Astrocyte (in vitro differentiated cells and primary cell): ENCODE data around the gene TULP3. TPM values are rescaled to one million over a fixed set of nuclear protein-coding genes. Genes with fewer than 3 reads are reported as not detected.

ENCODE experiments used
- DNase-seq: peaks from one replicate; pipeline ENCODE4 v3.0.0-alpha.2; 2010; ENCODE audit warnings: low read depth
- FAIRE-seq: peaks from 2 replicates; lab custom pipeline; 2011; peaks lifted over from hg19 to GRCh38; lab: Jason Lieb, UNC
- H2AFZ ChIP-seq: 2 replicates; pipeline ENCODE4 v1.6.0; 2012; ENCODE audit warnings: low read depth, low read length, inconsistent platforms
- H3K27ac ChIP-seq: 2 replicates; pipeline ENCODE4 v1.5.1; 2011; ENCODE audit warnings: low read depth, low read length, inconsistent platforms
- H3K27me3 ChIP-seq: 2 replicates; pipeline ENCODE4 v1.6.0; 2011; ENCODE audit warnings: low read length, inconsistent platforms; ENCODE audit not compliant: insufficient read depth
- H3K36me3 ChIP-seq: 2 replicates; pipeline ENCODE4 v1.5.1; 2011; ENCODE audit warnings: low read length, inconsistent platforms; ENCODE audit not compliant: insufficient read depth
- H3K4me1 ChIP-seq: 2 replicates; pipeline ENCODE4 v1.5.1; 2011; ENCODE audit warnings: low read length, inconsistent platforms; ENCODE audit not compliant: insufficient read depth
- H3K4me2 ChIP-seq: 2 replicates; pipeline ENCODE4 v1.6.0; 2012; ENCODE audit warnings: low read length, inconsistent platforms
- H3K4me3 ChIP-seq: 2 replicates; pipeline ENCODE4 v1.5.1; 2011; ENCODE audit warnings: low read depth, mild to moderate bottlenecking, low read length, inconsistent platforms; ENCODE audit not compliant: insufficient read depth
- H3K79me2 ChIP-seq: 2 replicates; pipeline ENCODE4 v1.6.0; 2012; ENCODE audit warnings: mild to moderate bottlenecking, low read length, inconsistent platforms; ENCODE audit not compliant: insufficient read depth
- H3K9ac ChIP-seq: 2 replicates; pipeline ENCODE4 v1.6.0; 2012; ENCODE audit warnings: mild to moderate bottlenecking, low read length, inconsistent platforms
- H3K9me3 ChIP-seq: 2 replicates; pipeline ENCODE4 v1.5.1; 2012; ENCODE audit warnings: low read depth, mild to moderate bottlenecking, low read length, inconsistent platforms; ENCODE audit not compliant: insufficient read depth
- H4K20me1 ChIP-seq: 2 replicates; pipeline ENCODE4 v1.6.0; 2012; ENCODE audit warnings: low read length, inconsistent platforms; ENCODE audit not compliant: insufficient read depth
- H3K27ac Mint-ChIP-seq: one replicate; pipeline ENCODE4 v1.8.0; 2021; ENCODE audit warnings: mild to moderate bottlenecking, mixed read lengths; ENCODE audit not compliant: unreplicated experiment
- H3K27me3 Mint-ChIP-seq: one replicate; pipeline ENCODE4 v1.8.0; 2021; ENCODE audit warnings: low read depth, mixed read lengths; ENCODE audit not compliant: unreplicated experiment
- H3K36me3 Mint-ChIP-seq: one replicate; pipeline ENCODE4 v1.8.0; 2021; ENCODE audit warnings: low read depth, mixed read lengths; ENCODE audit not compliant: unreplicated experiment
- H3K4me1 Mint-ChIP-seq: one replicate; pipeline ENCODE4 v1.8.0; 2021; ENCODE audit warnings: low read depth, mixed read lengths; ENCODE audit not compliant: unreplicated experiment
- H3K4me3 Mint-ChIP-seq: one replicate; pipeline ENCODE4 v1.8.0; 2021; ENCODE audit warnings: mild to moderate bottlenecking, moderate library complexity, mixed read lengths; ENCODE audit not compliant: unreplicated experiment
- H3K9me3 Mint-ChIP-seq: one replicate; pipeline ENCODE4 v1.8.0; 2021; ENCODE audit warnings: mild to moderate bottlenecking, mixed read lengths; ENCODE audit not compliant: unreplicated experiment
- CTCF ChIP-seq: IDR thresholded peaks from 2 replicates; pipeline ENCODE4 v1.5.1; 2011; ENCODE audit warnings: low read depth, mild to moderate bottlenecking, inconsistent platforms, low read length, moderate library complexity; ENCODE audit not compliant: insufficient read depth
- EZH2 ChIP-seq: IDR thresholded peaks from 2 replicates; pipeline ENCODE4 v1.6.1; 2012; ENCODE audit warnings: mild to moderate bottlenecking, low read length, inconsistent platforms; ENCODE audit not compliant: insufficient read depth
- total RNA-seq: library from RNA; stranded (reverse); gene quantifications from 2 replicates; pipeline ENCODE4 v1.2.1, GENCODE V29; 2021

The TULP3 gene
- total RNA-seq, 1 donor from 2014 or later, result 23.6 TPM

- H3K27me3 ChIP-seq, result no peaks in the 10 kb centered on the region
- DNase-seq (peak; percentile 67), FAIRE-seq (no peak)
- H3K9me3 ChIP-seq, result no peaks in the 10 kb centered on the region
- H4K20me1 ChIP-seq, result peaks cover 30% of the 10 kb centered on the region
- H3K9me3 Mint-ChIP-seq, result no peaks in the 10 kb centered on the region
- no peaks in the 10 kb centered on the region for H3K36me3 ChIP-seq
- peaks cover 16% of the 10 kb centered on the region for H3K4me1 Mint-ChIP-seq
- peak within 1 kb of the TSS; percentile 89 for H3K27ac Mint-ChIP-seq
- peak within 1 kb of the TSS; percentile 71 for H3K4me3 ChIP-seq
- H3K79me2 ChIP-seq, result peaks cover 39% of the 10 kb centered on the region
- H3K36me3 Mint-ChIP-seq, result peaks cover 4% of the 10 kb centered on the region
- H3K27ac ChIP-seq, result peak within 1 kb of the TSS; percentile 78
- H3K9ac ChIP-seq, result peak within 1 kb of the TSS; percentile 88
- H3K4me1 ChIP-seq, result peaks cover 28% of the 10 kb centered on the region
- peak within 1 kb of the TSS; percentile 90 for H3K4me3 Mint-ChIP-seq
- TF ChIP-seq EZH2 (no peak), CTCF (no peak)
- peak within 1 kb of the TSS; percentile 83 for H2AFZ ChIP-seq
- no peaks in the 10 kb centered on the region for H3K27me3 Mint-ChIP-seq
- H3K4me2 ChIP-seq, result peak within 1 kb of the TSS; percentile 87
Observed at GRCh38 chr12:2959192-2959504, 68.5 kb downstream of the TULP3 start, which contains the start of gene TEAD4. TSS of gene TEAD4 (plus strand) at chr12:2959397.

- Histone ChIP-seq H3K36me3 (no peaks in the 10 kb centered on the region), H3K4me3 (peak overlapping the region; percentile 68), H3K4me2 (peak overlapping the region; percentile 87), H4K20me1 (peaks cover 30% of the 10 kb centered on the region), H3K27me3 (no peaks in the 10 kb centered on the region), H3K79me2 (peaks cover 44% of the 10 kb centered on the region), H3K4me1 (peaks cover 34% of the 10 kb centered on the region), H2AFZ (peak overlapping the region; percentile 81), H3K9me3 (no peaks in the 10 kb centered on the region), H3K9ac (peak overlapping the region; percentile 88), H3K27ac (peak overlapping the region; percentile 78)
- Mint-ChIP-seq H3K9me3 (no peaks in the 10 kb centered on the region), H3K4me3 (peak overlapping the region; percentile 84), H3K27me3 (no peaks in the 10 kb centered on the region), H3K27ac (peak overlapping the region; percentile 86), H3K36me3 (peaks cover 4% of the 10 kb centered on the region), H3K4me1 (peaks cover 16% of the 10 kb centered on the region)
- no peak for TF ChIP-seq EZH2
- DNase-seq (peak; percentile 61), FAIRE-seq (no peak)
Observed at GRCh38 chr12:2959505-2960389, 69.1 kb downstream of the TULP3 start.

GRCh38 chr12:2960390-2960956, 69.8 kb downstream of the TULP3 start:
- Mint-ChIP-seq H3K4me1 (peaks cover 16% of the 10 kb centered on the region), H3K36me3 (peaks cover 4% of the 10 kb centered on the region), H3K4me3 (peak overlapping the region; percentile 84), H3K9me3 (no peaks in the 10 kb centered on the region), H3K27ac (peak overlapping the region; percentile 86), H3K27me3 (no peaks in the 10 kb centered on the region)
- Histone ChIP-seq H2AFZ (peak overlapping the region; percentile 81), H3K4me1 (peaks cover 36% of the 10 kb centered on the region), H4K20me1 (peaks cover 32% of the 10 kb centered on the region), H3K27ac (peak overlapping the region; percentile 78), H3K4me3 (peak overlapping the region; percentile 68), H3K79me2 (peaks cover 52% of the 10 kb centered on the region), H3K36me3 (no peaks in the 10 kb centered on the region), H3K27me3 (no peaks in the 10 kb centered on the region), H3K4me2 (peak overlapping the region; percentile 87), H3K9ac (peak overlapping the region; percentile 88), H3K9me3 (no peaks in the 10 kb centered on the region)
- FAIRE-seq (no peak), DNase-seq (peak; percentile 56)
- no peak for TF ChIP-seq EZH2
- no peak for TF ChIP-seq CTCF
